Measurements from ENCODE around the gene CACNA2D3. TPM values are rescaled to one million over a fixed set of nuclear protein-coding genes. Genes with fewer than 3 reads are reported as not detected.

Gene CACNA2D3
- total RNA-seq, 1 donor from 2014 or later: 17.2 TPM

GRCh38 chr3:54845011-54845410 lies 722.7 kb downstream of the CACNA2D3 start:
- H3K4me3 ChIP-seq: no peak overlapping the region
- intact Hi-C loops (cut with DNase I): no loop called here
- DNase-seq (ENCODE audit: extremely low spot score in 2 of 2): no peak
- H3K36me3 ChIP-seq: no peaks in the 10 kb centered on the region
- H3K27me3 ChIP-seq: no peaks in the 10 kb centered on the region
- peaks cover 4% of the 10 kb centered on the region for H3K4me1 ChIP-seq
- H3K9me3 ChIP-seq: no peaks in the 10 kb centered on the region
- no peak overlapping the region for H3K27ac ChIP-seq
- no peak for TF ChIP-seq POLR2AphosphoS5 (IDR thresholded peaks at IDR 0.05; ENCODE audit: insufficient read depth in 1 of 2, low read depth in 1 of 2)
- TF ChIP-seq CTCF (IDR thresholded peaks at IDR 0.05): no peak
- TF ChIP-seq POLR2A (IDR thresholded peaks at IDR 0.05): no peak

DNA sequence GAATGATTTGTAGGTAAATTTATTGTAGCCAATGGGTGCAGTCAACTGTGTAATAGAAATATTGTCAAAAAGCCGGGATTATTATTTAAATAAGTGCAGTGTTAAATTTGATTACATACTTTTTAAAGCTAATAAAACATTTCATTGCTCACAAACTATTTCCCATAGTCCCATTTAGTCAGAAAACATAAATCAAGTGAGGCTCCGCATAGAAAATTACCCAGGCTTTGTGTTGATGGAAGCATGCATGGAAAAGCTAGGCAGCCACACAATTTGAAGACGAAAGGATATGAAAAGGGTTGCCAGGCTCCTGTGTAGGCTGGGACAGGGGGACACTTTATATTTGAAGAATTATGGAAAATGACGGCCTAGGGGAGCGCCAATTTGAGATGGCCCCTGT lies 723.2 kb downstream of the CACNA2D3 start:
- no peak for TF ChIP-seq POLR2AphosphoS5 (IDR thresholded peaks at IDR 0.05; ENCODE audit: insufficient read depth in 1 of 2, low read depth in 1 of 2)
- TF ChIP-seq POLR2A (IDR thresholded peaks at IDR 0.05): no peak
- no peak for TF ChIP-seq CTCF (IDR thresholded peaks at IDR 0.05)
- Histone ChIP-seq H3K36me3 (no peaks in the 10 kb centered on the region), H3K4me1 (peaks cover 4% of the 10 kb centered on the region), H3K4me3 (no peak overlapping the region), H3K9me3 (no peaks in the 10 kb centered on the region), H3K27ac (no peak overlapping the region), H3K27me3 (no peaks in the 10 kb centered on the region)
- intact Hi-C loops (cut with DNase I): no loop called here
- DNase-seq (ENCODE audit: extremely low spot score in 2 of 2): no peak

GRCh38 chr3:54846119-54846518 lies 723.8 kb downstream of the CACNA2D3 start:
- Histone ChIP-seq H3K4me3 (no peak overlapping the region), H3K4me1 (peaks cover 4% of the 10 kb centered on the region), H3K27me3 (no peaks in the 10 kb centered on the region), H3K27ac (no peak overlapping the region), H3K9me3 (no peaks in the 10 kb centered on the region), H3K36me3 (no peaks in the 10 kb centered on the region)
- intact Hi-C loops (cut with DNase I): no loop called here
- TF ChIP-seq POLR2AphosphoS5 (IDR thresholded peaks at IDR 0.05; ENCODE audit: insufficient read depth in 1 of 2, low read depth in 1 of 2) (no peak), CTCF (IDR thresholded peaks at IDR 0.05) (no peak), POLR2A (IDR thresholded peaks at IDR 0.05) (no peak)
- DNase-seq (ENCODE audit: extremely low spot score in 2 of 2): no peak

DNA sequence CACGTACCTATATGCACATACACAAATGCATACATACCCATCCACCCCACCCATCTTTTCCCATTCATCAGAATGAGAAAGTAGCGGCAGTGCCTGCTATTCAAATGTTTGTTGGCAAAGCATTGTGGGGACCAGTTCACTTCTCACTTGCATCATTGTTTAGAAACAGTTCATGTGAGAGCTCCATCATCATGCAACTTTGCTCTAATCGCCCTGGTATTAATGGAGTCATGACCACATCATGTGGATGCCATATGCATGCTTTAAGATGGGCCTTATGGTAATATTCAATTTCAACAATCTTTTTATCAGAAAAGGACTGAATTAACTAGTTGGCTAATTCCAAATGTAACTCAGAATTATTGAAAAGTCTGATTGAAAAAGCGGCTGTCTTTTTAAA lies 725.0 kb downstream of the CACNA2D3 start:
- H3K9me3 ChIP-seq: no peaks in the 10 kb centered on the region
- no peak overlapping the region for H3K4me3 ChIP-seq
- intact Hi-C loops (cut with DNase I): no loop called here
- H3K27ac ChIP-seq: no peak overlapping the region
- TF ChIP-seq POLR2A (IDR thresholded peaks at IDR 0.05): no peak
- TF ChIP-seq CTCF (IDR thresholded peaks at IDR 0.05): no peak
- no peak for TF ChIP-seq POLR2AphosphoS5 (IDR thresholded peaks at IDR 0.05; ENCODE audit: insufficient read depth in 1 of 2, low read depth in 1 of 2)
- H3K36me3 ChIP-seq: no peaks in the 10 kb centered on the region
- no peaks in the 10 kb centered on the region for H3K27me3 ChIP-seq
- peaks cover 4% of the 10 kb centered on the region for H3K4me1 ChIP-seq
- DNase-seq (ENCODE audit: extremely low spot score in 2 of 2): no peak

GRCh38 chr3:54849360-54849759 lies 727.0 kb downstream of the CACNA2D3 start:
- Histone ChIP-seq H3K27me3 (no peaks in the 10 kb centered on the region), H3K27ac (no peak overlapping the region), H3K4me1 (peaks cover 4% of the 10 kb centered on the region), H3K9me3 (no peaks in the 10 kb centered on the region), H3K36me3 (no peaks in the 10 kb centered on the region), H3K4me3 (no peak overlapping the region)
- no peak for DNase-seq (ENCODE audit: extremely low spot score in 2 of 2)
- TF ChIP-seq POLR2AphosphoS5 (IDR thresholded peaks at IDR 0.05; ENCODE audit: insufficient read depth in 1 of 2, low read depth in 1 of 2): no peak
- TF ChIP-seq POLR2A (IDR thresholded peaks at IDR 0.05): no peak
- TF ChIP-seq CTCF (IDR thresholded peaks at IDR 0.05): no peak
- intact Hi-C loops (cut with DNase I): no loop called here
